ENCODE measurements around the gene STAM2. TPM values are rescaled to one million over a fixed set of nuclear protein-coding genes. Genes with fewer than 3 reads are reported as not detected.
"Not testable (repeated sequence)": the region's sequence is repeated elsewhere in the genome, so short reads cannot be mapped to it uniquely, and the experiment has no call there.

The STAM2 gene
- 10 to 100 TPM; 14.0 to 14.5 TPM for total RNA-seq

DNA sequence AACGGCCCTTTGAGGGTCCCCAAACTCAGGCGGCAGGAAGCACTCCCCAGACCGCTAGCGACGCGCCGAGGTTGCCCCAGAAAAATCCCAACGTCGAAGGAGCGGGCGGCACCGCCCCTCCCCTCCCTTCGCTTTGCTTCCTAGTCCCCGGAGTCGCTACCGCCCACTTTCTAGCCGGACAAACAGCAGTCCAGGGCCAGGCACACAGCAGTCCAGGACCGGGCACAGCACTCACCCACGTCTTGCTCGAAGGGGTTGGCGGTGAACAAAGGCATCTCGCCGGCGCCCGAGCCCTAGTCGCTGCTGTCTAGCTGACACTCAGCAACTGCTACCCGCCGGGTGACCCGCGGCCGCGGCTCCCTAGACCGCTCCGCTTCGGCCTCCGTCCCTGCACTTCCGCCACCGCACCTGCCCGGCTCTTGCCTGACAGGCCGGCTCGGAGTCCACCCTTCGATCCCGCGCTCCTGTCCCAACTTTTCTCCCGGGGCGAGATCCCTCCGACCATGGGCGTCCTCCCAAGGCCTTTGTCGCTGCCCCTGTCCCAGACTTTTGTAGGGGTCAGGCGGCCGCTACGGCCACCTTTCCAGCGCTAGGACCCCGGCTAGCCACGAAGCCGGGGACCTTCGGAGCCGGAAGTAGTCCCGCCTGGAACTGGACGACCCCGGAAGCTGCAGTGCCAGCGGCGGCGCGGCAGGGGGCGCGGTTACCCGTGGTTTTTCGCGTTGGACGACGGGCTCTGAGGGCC, at the start of gene STAM2:
STAM2 (minus strand) TSS at position 396 of the 745 bp plus-strand sequence; CDS start at position 275, 121 bp downstream.
- no peaks in the 10 kb centered on the region for H3K27me3 Mint-ChIP-seq

GRCh38 chr2:152223977-152224376, 48.4 kb upstream of the STAM2 start:
- Mint-ChIP-seq H3K36me3 (no peaks in the 10 kb centered on the region), H3K27me3 (peaks cover 10% of the 10 kb centered on the region), H3K4me1 (peaks cover 2% of the 10 kb centered on the region)

More for the DNA sequence above, at the start of gene STAM2:
- H3K9me3 Mint-ChIP-seq, result peaks cover 2% of the 10 kb centered on the region
- peak within 1 kb of the TSS; percentile 100 for H3K27ac Mint-ChIP-seq
- H3K36me3 Mint-ChIP-seq, result peaks cover 7% of the 10 kb centered on the region
- peaks cover 32% of the 10 kb centered on the region for H3K4me1 Mint-ChIP-seq
- DNase-seq, result peak; percentile 93
- H3K4me3 Mint-ChIP-seq, result peak within 1 kb of the TSS; percentile 98

GRCh38 chr2:152222975-152223637, 47.5 kb upstream of the STAM2 start:
- no peak for DNase-seq
- Mint-ChIP-seq H3K4me1 (peaks cover 2% of the 10 kb centered on the region), H3K27me3 (peaks cover 10% of the 10 kb centered on the region), H3K9me3 (no peaks in the 10 kb centered on the region), H3K36me3 (no peaks in the 10 kb centered on the region), H3K4me3 (no peak overlapping the region), H3K27ac (no peak overlapping the region)

More at GRCh38 chr2:152223977-152224376, 48.4 kb upstream of the STAM2 start:
- H3K27ac Mint-ChIP-seq, result no peak overlapping the region
- DNase-seq, result no peak
- H3K9me3 Mint-ChIP-seq, result no peaks in the 10 kb centered on the region
- no peak overlapping the region for H3K4me3 Mint-ChIP-seq

DNA sequence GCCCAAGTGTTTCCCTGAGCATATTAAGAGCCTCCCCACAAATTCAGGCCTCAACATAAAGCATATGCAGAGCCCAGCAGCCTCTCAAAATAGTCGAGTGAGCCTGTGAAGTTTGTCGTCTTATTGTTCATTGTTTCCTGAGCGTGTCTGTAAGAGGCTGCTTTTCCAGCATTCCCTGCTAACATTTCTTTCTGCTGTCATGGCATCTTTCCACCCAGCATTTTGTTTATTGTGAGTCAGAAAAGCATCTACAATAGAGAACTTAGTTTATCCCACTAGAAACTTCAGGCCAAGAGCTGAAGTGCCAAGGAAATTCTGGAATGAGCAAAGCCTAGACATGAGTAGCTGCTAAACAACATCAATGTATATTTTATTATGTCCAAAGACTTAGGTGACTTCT, 46.3 kb upstream of the STAM2 start:
- Mint-ChIP-seq H3K27me3 (peaks cover 8% of the 10 kb centered on the region), H3K4me1 (peaks cover 2% of the 10 kb centered on the region), H3K36me3 (no peaks in the 10 kb centered on the region), H3K9me3 (no peaks in the 10 kb centered on the region), H3K4me3 (no peak overlapping the region), H3K27ac (no peak overlapping the region)
- no peak for DNase-seq

DNA sequence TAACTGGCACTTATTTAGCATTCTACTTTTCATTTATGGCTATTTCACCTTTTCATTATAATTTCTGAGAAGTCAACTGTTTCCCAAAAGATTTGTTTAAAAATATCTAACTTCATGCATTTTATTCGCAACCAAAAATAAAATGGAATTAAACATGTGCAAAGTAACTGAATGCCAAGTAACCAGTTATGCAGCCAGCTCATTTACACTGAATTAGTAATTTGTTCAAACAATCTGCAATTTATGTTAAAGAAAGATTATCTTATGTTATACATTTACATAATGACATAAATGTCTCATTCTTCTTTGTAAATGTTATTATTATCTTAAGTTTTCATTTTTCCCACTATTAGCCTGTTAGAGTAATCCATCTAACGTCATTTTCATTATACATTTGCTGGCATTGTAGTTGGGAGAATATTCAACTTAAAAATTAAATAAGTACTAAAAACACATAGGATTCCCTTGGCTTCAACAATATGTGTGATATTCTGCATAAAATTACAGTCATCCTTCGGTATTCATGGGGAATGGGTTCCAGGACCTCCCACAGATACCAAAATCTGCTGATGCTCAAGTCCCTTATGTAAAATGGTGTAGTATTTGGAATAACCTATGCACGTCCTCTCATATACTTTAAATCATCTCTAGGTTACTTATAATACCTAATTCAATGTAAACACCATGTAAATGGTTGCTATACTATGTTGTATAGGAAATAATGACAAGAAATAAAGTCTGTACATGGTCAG, 43.7 kb upstream of the STAM2 start:
- DNase-seq, result no peak
- peaks cover 2% of the 10 kb centered on the region for H3K4me1 Mint-ChIP-seq
- H3K4me3 Mint-ChIP-seq, result no peak overlapping the region
- H3K27me3 Mint-ChIP-seq, result peaks cover 3% of the 10 kb centered on the region
- H3K27ac Mint-ChIP-seq, result no peak overlapping the region
- no peaks in the 10 kb centered on the region for H3K9me3 Mint-ChIP-seq
- no peaks in the 10 kb centered on the region for H3K36me3 Mint-ChIP-seq

GRCh38 chr2:152201466-152201830, 25.9 kb upstream of the STAM2 start:
- H3K4me1 Mint-ChIP-seq, result no peaks in the 10 kb centered on the region
- H3K27me3 Mint-ChIP-seq, result peaks cover 26% of the 10 kb centered on the region
- no peaks in the 10 kb centered on the region for H3K36me3 Mint-ChIP-seq
- no peaks in the 10 kb centered on the region for H3K9me3 Mint-ChIP-seq
- H3K27ac Mint-ChIP-seq, result no peak overlapping the region
- DNase-seq, result no peak
- no peak overlapping the region for H3K4me3 Mint-ChIP-seq

GRCh38 chr2:152200565-152201465, 25.3 kb upstream of the STAM2 start:
- no peak overlapping the region for H3K4me3 Mint-ChIP-seq

DNA sequence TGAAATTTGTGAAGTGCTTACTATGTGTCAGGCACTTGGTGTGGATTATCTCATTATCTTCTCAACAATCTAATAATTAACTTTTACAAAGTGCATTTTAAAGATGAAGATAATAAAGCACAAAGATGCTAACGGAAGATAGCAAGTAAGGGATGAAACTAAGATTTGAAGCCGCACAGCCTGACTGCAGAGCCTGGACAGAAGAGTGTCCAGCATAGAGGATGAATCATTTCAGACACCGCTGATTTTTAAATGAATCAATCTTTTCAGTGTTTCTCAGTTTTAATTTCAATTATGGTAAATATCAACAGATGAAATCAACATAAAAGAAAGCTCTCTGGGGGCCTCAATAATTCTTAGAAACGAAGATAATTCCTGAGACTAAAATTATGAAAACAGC, 24.5 kb upstream of the STAM2 start:
- Mint-ChIP-seq H3K4me3 (no peak overlapping the region), H3K4me1 (no peaks in the 10 kb centered on the region), H3K27ac (no peak overlapping the region)

More at GRCh38 chr2:152200565-152201465, 25.3 kb upstream of the STAM2 start:
- Mint-ChIP-seq H3K36me3 (no peaks in the 10 kb centered on the region), H3K4me1 (no peaks in the 10 kb centered on the region), H3K27ac (no peak overlapping the region), H3K9me3 (no peaks in the 10 kb centered on the region), H3K27me3 (peaks cover 26% of the 10 kb centered on the region)
- DNase-seq, result peak; percentile 15

GRCh38 chr2:152198499-152198898, 22.9 kb upstream of the STAM2 start:
- no peaks in the 10 kb centered on the region for H3K9me3 Mint-ChIP-seq
- H3K27ac Mint-ChIP-seq, result no peak overlapping the region
- no peaks in the 10 kb centered on the region for H3K4me1 Mint-ChIP-seq
- H3K36me3 Mint-ChIP-seq, result no peaks in the 10 kb centered on the region
- H3K27me3 Mint-ChIP-seq, result peaks cover 26% of the 10 kb centered on the region
- H3K4me3 Mint-ChIP-seq, result no peak overlapping the region
- no peak for DNase-seq

More for the DNA sequence above, 24.5 kb upstream of the STAM2 start:
- Mint-ChIP-seq H3K9me3 (no peaks in the 10 kb centered on the region), H3K36me3 (no peaks in the 10 kb centered on the region), H3K27me3 (peaks cover 28% of the 10 kb centered on the region)
- DNase-seq, result no peak

- H3K4me3 Mint-ChIP-seq, H3K9me3 Mint-ChIP-seq, H3K36me3 Mint-ChIP-seq, H3K4me1 Mint-ChIP-seq, DNase-seq, H3K27ac Mint-ChIP-seq: not testable (repeated sequence)
- H3K27me3 Mint-ChIP-seq, result peaks cover 23% of the 10 kb centered on the region
Observed at GRCh38 chr2:152197508-152198284, 22.1 kb upstream of the STAM2 start.

DNA sequence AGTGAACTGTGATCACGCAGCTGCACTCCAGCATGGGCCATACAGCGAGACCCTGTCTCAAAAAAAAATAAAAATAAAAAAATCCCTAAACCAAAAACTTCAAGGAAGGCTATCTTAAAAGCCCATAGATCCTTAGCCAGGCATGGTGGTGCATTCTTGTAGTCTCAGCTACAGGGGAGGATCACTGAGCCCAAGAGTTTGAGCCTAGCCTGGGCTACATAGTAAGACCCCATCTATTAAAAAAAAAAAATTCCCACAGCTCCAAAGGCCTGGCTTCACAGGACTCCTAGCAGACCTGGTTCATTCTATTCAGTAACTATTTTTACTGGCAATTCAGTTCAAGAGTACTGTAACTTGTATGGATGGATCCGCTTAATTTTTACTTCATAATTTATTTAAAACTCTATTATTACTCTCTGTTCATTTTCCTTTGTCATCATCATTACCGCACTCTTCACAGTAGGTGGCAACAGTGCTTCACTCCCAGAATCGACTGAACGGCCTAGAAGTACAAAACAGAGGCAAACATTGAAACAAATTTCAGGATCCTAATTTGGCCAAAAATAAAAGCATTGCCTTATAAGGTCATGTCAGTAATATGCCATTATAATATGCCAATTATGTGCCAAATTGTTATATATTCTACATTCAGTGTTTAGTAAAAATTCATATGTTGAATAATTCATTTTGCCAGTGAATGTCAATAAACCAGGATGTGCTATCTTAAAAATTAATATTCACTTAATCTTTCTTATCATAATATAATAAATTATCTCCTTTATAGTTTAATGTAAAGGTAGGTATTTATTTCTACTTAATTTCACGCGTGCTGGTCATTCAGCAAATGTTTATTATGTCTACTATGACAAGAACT, 14.3 kb upstream of the STAM2 start:
- DNase-seq, result no peak
- H3K27ac Mint-ChIP-seq, result no peak overlapping the region
- H3K36me3 Mint-ChIP-seq, result no peaks in the 10 kb centered on the region
- H3K4me3 Mint-ChIP-seq, result no peak overlapping the region
- no peaks in the 10 kb centered on the region for H3K4me1 Mint-ChIP-seq
- no peaks in the 10 kb centered on the region for H3K9me3 Mint-ChIP-seq
- peaks cover 9% of the 10 kb centered on the region for H3K27me3 Mint-ChIP-seq

DNA sequence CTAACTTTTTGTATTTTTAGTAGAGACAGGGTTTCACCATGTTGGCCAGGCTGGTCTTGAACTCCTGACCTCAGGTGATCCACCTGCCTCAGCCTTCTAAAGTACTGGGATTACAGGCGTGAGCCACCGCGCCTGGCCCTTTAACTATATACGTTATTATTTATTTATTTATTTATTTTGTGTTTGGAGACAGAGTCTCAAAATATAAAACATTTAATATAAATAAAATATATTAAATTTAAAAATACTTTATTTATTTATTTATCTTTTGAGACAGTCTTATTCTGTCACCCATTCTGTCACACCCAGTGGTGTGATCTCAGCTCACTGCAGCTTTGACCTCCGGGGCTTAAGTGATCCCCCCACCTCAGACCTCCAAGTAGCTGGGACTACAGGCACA, 11.2 kb upstream of the STAM2 start:
- H3K27me3 Mint-ChIP-seq, result peaks cover 17% of the 10 kb centered on the region

GRCh38 chr2:152186262-152186661, 10.7 kb upstream of the STAM2 start:
- no peak for DNase-seq
- Mint-ChIP-seq H3K27ac (no peak overlapping the region), H3K4me3 (no peak overlapping the region), H3K4me1 (peaks cover 7% of the 10 kb centered on the region), H3K9me3 (no peaks in the 10 kb centered on the region), H3K36me3 (no peaks in the 10 kb centered on the region), H3K27me3 (peaks cover 19% of the 10 kb centered on the region)

More for the DNA sequence above, 11.2 kb upstream of the STAM2 start:
- not testable (repeated sequence) for H3K4me1 Mint-ChIP-seq, H3K36me3 Mint-ChIP-seq, H3K27ac Mint-ChIP-seq, H3K4me3 Mint-ChIP-seq, H3K9me3 Mint-ChIP-seq, DNase-seq

Data from activated naive CD8-positive, alpha-beta T cell treated with anti-CD3 and anti-CD28 coated beads for 36 hours (primary cell).